Mucosa of descending colon (tissue), 3 donors: Measurements from ENCODE around the gene SWAP70. TPM values are rescaled to one million over a fixed set of nuclear protein-coding genes. Genes with fewer than 3 reads are reported as not detected.
"Not testable (repeated sequence)": the region's sequence is repeated elsewhere in the genome, so short reads cannot be mapped to it uniquely, and the experiment has no call there.

Experiments
- ATAC-seq: fragments of 200-7000 bp; cut with Tn5 transposase; one replicate; pipeline ENCODE4 v1.9.1; 2020; ENCODE audit warnings: mild to moderate bottlenecking, moderate library complexity
- DNase-seq, 3 donors: peaks; one replicate each; pipeline ENCODE4 v3.0.0-alpha.2; 2020
- H3K36me3 ChIP-seq: fragments of 200-600 bp; one replicate; pipeline ENCODE4 v1.8.0; 2021; ENCODE audit warnings: low read depth, mild to moderate bottlenecking
- H3K4me1 ChIP-seq: fragments of 200-600 bp; one replicate; pipeline ENCODE4 v1.8.0; 2021; ENCODE audit warnings: low read depth, mild to moderate bottlenecking
- H3K4me3 ChIP-seq: fragments of 200-600 bp; one replicate; pipeline ENCODE4 v1.8.0; 2021; ENCODE audit warnings: mild to moderate bottlenecking
- H3K9me3 ChIP-seq: fragments of 200-600 bp; one replicate; pipeline ENCODE4 v1.8.0; 2021; ENCODE audit warnings: mild to moderate bottlenecking
- intact Hi-C, 2 donors: fragments of 100-400 bp; cut with DNase I in 1 of 2; cut with micrococcal nuclease in 1 of 2; formaldehyde crosslinking; loops; one replicate each; pipeline versions ENCODE4 v1.11.0 to v1.11.1; 2022; cut with DNase I, micrococcal nuclease
- total RNA-seq, 3 donors: library from RNA; stranded (reverse); fragmentation: NEBNext Ultra II Directional in 2 of 3; extraction: Animal tissue kit (Norgen Biotek cat#: 25700) in 2 of 3; gene quantifications; one replicate each; pipeline versions ENCODE4 v1.2.1 to v1.2.4, GENCODE V29; 2021 to 2023
- TF ChIP-seq, protein P1 (sequence below): fragments of 200-600 bp; IDR thresholded peaks from one replicate; pipeline ENCODE4 v1.8.0; 2022; ENCODE audit warnings: antibody characterized with exemption, mild to moderate bottlenecking
- donor health status: DM: no; HTN: no; CAD: no; lungs with moderate emphysema.
- donor health status: DM: no; HTN: no; CAD: no.
- donor health status: DM: no; HTN: yes; CAD: no.

SWAP70 gene
- total RNA-seq, 3 donors from 2014 or later: 16.0 to 29.1 (median 19.7) TPM

DNA sequence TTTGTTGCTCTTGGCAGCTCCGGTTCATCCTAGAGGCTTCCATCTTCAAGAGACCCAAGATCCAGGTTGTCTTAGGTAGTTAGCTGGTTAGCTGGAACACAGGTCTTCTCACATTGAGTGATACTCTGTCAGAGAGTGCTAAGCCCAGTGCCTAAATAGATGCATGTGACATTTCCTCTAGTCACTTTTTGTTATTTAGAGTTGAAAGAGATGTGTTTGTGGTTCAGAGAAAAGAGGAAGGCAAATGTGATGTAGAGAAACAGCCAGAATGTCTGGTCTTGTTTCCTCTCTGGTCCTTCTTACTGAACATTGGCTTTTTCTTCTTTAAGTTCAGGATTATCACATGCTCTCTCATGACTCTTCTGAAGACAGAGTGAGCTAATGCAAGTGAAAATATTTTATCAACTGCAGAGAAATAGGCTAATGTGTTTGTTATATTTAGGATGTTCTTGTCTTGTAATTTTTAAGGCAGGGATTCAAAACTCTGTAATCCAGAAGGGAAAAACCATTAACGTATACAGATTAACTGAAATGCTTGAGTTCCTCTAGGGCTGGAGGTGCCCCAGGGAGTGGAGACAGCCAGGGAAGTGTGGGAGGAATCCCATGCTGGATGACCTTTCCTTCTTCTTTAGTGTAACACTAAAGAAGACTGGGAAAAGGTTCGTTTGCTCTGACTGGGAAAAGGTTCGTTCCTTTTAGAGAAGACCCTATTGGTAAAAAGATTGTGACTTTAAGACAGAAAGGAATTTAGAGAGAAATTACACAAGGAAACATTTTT is 75.4 kb downstream of the SWAP70 start:
- Histone ChIP-seq H3K9me3 (no peaks in the 10 kb centered on the region), H3K36me3 (no peaks in the 10 kb centered on the region), H3K4me1 (peaks cover 3% of the 10 kb centered on the region), H3K4me3 (no peak overlapping the region)
- DNase-seq: no peak
- TF ChIP-seq, protein P1, sequence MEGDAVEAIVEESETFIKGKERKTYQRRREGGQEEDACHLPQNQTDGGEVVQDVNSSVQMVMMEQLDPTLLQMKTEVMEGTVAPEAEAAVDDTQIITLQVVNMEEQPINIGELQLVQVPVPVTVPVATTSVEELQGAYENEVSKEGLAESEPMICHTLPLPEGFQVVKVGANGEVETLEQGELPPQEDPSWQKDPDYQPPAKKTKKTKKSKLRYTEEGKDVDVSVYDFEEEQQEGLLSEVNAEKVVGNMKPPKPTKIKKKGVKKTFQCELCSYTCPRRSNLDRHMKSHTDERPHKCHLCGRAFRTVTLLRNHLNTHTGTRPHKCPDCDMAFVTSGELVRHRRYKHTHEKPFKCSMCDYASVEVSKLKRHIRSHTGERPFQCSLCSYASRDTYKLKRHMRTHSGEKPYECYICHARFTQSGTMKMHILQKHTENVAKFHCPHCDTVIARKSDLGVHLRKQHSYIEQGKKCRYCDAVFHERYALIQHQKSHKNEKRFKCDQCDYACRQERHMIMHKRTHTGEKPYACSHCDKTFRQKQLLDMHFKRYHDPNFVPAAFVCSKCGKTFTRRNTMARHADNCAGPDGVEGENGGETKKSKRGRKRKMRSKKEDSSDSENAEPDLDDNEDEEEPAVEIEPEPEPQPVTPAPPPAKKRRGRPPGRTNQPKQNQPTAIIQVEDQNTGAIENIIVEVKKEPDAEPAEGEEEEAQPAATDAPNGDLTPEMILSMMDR: no peak
- intact Hi-C loops: no loop called here
- peak; percentile 52 for ATAC-seq

DNA sequence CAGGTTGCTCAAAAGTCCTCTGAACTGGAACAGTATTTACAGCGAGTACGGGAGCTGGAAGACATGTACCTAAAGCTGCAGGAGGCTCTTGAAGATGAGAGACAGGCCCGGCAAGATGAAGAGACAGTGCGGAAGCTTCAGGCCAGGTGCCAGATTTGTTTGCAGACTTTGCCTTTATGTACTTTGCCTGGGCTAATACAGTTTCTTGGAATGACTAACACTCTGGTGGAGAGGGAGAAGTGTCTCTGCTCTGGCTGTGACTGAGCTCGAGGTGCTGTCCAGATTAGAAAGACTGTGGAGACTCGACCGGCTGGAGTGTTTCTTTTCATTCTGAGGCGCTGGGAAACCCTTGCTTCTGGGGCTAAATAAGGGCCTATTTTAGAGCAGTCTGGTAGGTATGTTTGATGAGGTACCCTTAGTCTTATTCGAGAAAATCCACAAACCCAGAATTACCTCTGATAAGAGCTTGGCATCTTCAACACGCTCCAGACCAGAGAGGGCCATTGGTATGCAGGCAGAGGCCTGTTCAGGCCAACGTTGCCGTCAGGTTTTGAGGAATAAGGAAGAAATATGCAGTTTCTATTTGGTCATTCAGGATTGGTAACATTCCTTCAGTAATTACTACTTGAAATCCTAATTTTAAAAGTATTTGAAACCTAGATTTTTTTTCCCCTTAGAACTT is 76.5 kb downstream of the SWAP70 start:
- peak in 2 of 3 donors; percentile 35 to 67 for DNase-seq
- no peaks in the 10 kb centered on the region for H3K36me3 ChIP-seq
- peak; percentile 93 for ATAC-seq

DNA sequence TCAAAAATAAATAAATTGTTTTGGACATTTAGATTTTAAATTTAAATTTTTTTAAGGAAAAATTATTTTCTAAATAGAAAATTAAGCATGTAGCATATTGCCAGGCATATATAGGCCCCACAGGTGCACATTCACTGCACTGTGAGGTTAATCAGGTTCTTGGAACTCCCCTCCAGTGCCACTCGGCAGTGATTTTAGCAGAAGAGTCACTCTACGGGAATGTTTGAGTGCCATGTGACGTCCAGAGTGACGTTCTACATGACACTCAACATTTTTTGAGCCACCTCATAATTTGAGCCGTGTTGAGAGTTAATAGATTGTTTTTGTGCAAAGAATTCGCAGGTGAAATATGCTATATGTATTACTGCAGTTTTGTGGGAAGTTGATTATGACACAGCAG is 77.4 kb downstream of the SWAP70 start:
- Histone ChIP-seq H3K4me3 (no peak overlapping the region), H3K36me3 (no peaks in the 10 kb centered on the region), H3K9me3 (no peaks in the 10 kb centered on the region), H3K4me1 (peaks cover 3% of the 10 kb centered on the region)
- no peak for DNase-seq
- no peak for ATAC-seq
- intact Hi-C loops: no loop called here
- TF ChIP-seq, protein P1: no peak

More for the DNA sequence above, 76.5 kb downstream of the SWAP70 start:
- H3K4me1 ChIP-seq: peaks cover 3% of the 10 kb centered on the region
- intact Hi-C loops: no loop called here
- TF ChIP-seq, protein P1: no peak
- H3K4me3 ChIP-seq: no peak overlapping the region
- H3K9me3 ChIP-seq: no peaks in the 10 kb centered on the region

DNA sequence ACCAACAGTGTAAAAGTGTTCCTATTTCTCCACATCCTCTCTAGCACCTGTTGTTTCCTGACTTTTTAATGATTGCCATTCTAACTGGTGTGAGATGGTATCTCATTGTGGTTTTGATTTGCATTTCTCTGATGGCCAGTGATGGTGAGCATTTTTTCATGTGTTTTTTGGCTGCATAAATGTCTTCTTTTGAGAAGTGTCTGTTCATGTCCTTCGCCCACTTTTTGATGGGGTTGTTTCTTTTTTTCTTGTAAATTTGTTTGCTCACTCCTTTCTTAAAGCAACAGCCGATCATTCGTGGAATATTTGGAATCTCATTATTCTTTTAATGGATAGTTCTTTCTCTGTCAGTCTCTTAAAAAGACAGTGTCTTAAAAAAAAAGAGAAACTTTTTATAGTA is 79.6 kb downstream of the SWAP70 start:
- H3K4me3 ChIP-seq, H3K9me3 ChIP-seq, intact Hi-C loops, H3K4me1 ChIP-seq, DNase-seq, ATAC-seq, H3K36me3 ChIP-seq: not testable (repeated sequence)

DNA sequence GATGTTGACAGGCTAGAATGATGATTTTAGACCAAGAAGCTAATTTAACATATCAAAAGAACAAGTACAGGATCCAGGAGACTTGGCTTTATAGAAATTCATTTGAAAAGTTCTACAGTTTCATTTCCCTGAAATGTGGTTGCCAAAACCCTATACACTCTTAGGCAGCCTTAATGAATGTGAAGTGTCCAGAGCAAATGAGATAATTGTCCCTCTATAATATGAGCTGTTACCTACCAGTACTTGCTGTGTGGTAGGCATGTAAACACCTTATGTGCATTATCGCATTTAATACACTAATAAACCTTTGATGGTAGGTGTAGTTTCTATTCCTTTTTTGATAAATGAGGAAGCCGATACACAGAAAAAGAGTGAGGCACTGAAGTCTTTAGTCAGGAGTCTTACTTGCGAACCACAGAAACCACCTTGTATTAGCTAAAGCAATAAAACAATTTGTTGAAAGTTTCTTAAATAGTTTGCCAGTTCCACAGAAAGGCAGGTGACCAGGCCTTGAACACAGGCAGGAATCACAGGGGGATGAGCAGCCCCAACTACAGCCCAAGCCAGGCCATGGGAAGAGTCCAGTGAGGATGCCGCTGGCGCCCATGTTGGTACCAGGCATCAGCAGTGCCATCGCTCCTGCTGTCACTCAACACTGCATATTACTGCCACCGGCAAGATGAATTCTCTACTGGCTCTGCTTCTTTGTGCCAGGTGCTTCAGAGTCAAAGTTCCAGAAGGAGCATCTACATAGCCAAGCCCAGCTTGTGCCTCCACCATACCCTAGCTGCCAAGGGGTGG is 81.7 kb downstream of the SWAP70 start:
- Histone ChIP-seq H3K4me1 (peaks cover 3% of the 10 kb centered on the region), H3K36me3 (no peaks in the 10 kb centered on the region), H3K9me3 (no peaks in the 10 kb centered on the region), H3K4me3 (no peak overlapping the region)
- DNase-seq (no peak), ATAC-seq (peak; percentile 6)
- TF ChIP-seq, protein P1: no peak
- intact Hi-C loops: loop anchor here in 1 of 2 donors (5.0 kb wide), 1 partner anchor 133 kb away; no protein-coding TSS in a partner anchor
